NCI-H1105 treated with DMSO at 0.1 percent for 48 hours (cell line): ENCODE data around the gene TUBB2B.

Source experiments
- DNase-seq: peaks from one replicate; lab custom pipeline; 2025; lab: John Stamatoyannopoulos, UW

Gene TUBB2B

DNA sequence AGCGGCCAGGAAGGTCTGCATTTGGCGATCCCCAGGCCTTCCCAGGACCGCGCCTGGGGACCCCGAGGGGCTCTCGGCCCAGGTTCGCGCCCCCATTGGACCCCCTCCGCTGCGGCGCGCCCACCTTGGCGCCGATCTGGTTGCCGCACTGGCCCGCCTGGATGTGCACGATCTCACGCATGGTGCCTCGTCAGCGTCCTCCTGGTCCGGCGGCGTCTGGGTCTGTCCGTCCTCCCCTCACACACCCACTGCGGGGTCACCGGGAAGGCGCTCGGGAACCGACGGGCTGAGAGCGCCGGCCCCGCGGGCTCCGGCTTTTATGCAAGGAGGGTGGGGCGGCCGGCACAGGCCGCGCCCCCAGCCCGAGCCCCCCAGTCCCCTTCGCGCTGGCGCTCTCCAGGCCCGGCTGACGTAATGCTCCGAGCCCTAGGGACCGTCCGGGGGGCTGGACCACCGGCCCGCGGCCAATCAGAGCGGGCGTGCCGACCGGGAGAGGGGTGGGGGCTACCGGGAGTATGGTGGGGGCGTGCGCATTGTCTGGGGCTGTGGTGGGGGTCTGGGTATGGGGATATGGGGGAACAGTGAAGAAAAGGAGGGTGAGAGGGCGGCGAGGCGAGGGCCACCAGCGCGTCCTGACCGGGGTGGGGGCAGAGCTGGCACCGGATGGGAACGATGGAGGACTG is at the start of gene TUBB2B:
TSS of gene TUBB2B (minus strand) at position 291 of the 683 bp plus-strand sequence. CDS start at position 181, 110 bp downstream.
- peak; percentile 96 for DNase-seq

- no peak for DNase-seq
Measured at GRCh38 chr6:3277251-3277650, 49.8 kb upstream of the TUBB2B start.

- DNase-seq: no peak
Measured at GRCh38 chr6:3276174-3277167, 49.0 kb upstream of the TUBB2B start.

DNA sequence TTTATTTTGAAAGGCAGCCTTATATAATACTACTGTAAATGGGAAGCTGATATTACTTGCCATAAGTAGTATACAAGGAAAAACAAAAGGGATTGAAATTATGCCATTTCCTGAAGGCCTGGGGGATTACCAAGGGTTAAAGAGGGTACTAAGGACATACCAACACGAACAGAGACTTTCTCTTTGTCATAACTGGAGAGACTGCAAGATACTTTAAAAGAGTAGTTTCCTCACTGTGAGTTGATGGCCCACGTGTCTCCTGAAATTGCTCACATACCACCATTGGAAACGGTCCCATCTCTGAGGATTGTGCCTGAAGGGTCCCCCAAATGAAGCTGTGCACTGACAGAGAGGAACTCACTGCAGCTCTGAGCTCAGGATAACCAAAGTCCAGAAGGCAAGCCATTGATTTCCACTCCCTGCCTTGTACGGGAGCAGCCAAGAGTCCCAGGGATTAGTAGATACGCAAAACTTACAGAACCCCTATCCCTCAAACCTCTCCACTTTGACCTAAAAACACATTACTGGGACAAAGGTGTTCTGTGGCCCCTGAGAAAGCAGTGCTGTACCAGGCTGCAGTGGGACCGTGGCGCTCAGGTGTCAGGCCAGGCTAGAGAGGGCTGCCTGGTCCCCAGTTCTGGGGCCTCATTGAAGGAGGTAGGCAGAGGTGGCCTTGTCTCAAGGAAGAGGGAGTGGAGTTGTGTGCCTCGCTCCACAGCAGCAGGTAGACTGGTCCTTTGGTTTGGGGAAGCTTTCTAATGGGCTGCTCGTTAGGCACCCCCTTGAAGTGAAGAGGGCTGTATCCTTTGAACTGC is 46.5 kb upstream of the TUBB2B start:
- DNase-seq: no peak

DNA sequence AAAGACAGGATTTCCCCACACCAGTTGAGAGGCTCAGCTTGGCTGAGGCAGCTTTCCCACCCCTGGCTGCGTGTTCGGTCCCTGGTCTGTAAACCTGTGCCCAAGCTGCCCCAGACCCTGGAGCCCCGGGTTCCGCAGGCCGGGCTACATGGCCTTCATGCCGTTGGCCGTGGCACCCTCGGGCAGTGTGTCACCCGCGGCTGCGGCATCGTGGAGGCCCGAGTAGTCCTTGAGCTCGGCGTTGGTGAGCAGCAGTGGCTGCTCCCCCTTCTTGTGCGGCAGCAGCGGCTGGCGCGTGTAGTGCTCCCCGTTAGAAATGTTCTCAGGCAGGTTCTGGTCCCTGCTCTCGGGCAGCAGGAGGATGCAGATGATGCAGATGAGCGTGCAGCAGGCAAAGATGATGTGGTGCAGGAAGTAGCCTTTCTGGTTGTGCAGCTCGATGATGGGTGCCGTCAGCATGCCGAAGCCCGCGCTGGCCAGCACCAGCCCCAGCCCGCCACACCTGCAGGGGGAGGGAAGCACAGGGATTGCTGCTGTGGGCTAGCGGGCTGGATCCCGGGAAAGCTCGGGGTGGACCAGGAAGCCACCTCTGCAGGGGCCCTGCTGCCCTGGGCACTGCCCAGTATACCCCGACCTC is 45.6 kb upstream of the TUBB2B start:
- no peak for DNase-seq

DNA sequence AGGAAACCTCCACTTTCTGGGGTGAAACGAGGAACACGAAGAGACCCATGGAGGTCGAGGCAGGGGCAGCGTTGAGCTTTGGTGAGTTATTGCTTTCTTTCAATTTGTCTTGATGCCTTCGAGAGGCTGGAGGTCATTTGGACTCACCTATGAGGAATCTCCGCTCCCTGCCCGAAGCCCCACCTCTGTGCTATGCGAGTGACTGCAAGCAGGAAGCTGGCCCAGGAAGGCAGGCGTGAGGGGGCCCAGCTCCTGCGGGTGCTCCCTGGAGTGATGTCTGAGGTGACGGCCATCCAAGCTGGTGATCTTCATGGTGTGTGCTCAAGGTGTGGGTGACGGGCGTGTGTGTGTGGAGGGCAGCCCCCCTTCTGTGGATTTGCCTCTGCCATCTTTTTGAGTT is 44.3 kb upstream of the TUBB2B start:
- DNase-seq: no peak

GRCh38 chr6:3270258-3270657 is 42.8 kb upstream of the TUBB2B start:
- DNase-seq: no peak

DNA sequence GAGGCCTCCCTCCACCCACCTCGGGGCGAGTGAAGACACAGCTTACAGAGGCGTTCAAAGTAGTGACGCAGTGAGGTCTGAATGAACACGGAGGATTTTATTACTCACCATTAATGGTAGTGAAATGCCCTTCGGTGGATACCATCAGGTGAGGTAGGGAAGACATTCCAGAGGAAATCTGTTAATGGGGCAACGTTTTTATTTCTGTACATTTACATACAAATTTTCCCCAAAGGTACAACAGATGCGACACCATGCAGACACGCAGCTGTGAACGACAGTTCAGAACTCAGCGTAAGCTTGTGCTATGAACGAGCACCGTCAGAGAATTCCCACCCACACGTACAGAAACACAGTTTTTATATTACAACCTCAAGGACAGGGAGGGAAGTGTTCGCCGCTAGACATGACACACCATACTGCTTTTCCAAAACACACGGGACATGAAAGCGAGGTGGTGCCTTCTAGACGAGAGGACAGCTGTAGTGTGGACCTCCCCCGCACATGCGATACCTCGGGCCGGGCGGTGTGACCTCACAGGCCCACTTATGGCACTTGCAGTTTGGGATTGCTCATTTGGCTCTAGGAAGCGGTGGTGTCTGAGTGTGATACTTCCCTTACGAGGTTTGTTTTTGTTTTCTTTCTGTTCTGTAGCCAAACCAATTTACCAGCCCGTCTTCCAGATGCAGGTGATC is 42.0 kb upstream of the TUBB2B start:
- DNase-seq: no peak

- DNase-seq: no peak
Measured at GRCh38 chr6:3268680-3269079, 41.2 kb upstream of the TUBB2B start.

GRCh38 chr6:3267162-3267561 is 39.7 kb upstream of the TUBB2B start:
- no peak for DNase-seq

DNA sequence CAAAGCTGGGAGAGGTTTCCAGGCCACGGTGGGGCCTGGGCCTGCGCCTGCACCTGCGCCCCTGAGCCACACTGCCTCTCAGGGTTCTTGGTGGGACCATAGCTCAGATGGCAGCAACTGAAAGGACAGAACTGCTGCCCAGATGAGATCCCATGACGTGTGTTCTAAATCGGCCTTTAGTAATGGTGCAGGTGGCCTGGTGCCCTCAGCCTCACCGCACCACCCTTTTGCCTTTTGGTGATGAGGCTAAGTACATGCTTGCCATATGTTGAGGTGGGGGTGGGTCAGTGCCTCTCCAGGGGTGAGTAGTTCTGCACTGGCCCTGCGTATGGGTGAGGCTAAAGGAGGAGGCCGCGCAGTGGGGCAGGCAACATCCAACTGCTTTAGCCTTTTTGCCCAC is 38.7 kb upstream of the TUBB2B start:
- no peak for DNase-seq

- no peak for DNase-seq
Measured at GRCh38 chr6:3265671-3266070, 38.2 kb upstream of the TUBB2B start.

DNA sequence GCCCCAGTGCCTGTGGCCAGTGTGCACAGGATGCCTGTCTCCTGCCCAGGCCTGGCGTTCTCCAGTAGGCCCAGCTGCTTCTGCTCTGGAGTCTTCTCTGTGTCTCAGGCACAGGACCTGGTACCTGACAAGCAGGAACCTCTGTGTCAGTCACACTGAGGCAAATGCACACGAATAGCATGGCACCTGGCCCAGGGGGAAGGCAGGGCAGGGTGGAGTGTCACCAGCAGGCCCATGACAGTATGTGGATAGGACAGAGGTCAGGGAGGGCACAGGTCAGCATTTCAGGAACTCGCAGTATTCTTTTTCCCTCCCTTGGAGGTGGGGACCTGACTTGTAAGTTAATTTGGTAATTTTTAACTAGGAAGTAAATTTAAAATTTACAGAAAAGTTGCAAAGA is 36.9 kb upstream of the TUBB2B start:
- no peak for DNase-seq

DNA sequence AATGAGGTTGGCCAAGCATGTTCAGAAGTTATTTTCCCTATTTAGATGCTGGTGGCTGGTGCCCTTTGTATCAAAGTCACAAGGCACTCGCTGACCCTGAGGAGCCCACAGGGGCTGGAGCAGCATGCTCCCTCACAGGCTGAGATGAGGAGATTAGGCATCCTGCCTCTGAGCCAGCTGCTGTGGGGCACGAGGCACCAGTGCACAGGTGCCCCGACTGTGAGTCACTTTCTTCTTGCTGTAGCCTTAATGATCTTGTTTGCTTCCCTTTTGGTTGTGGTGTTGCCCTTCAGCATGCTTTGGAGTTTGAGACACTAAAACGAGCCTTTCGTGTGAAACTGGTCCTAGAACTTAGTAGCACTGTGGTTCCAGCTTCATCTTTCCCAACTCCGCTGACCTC is 35.6 kb upstream of the TUBB2B start:
- DNase-seq: no peak

- DNase-seq: no peak
Measured at GRCh38 chr6:3261921-3262320, 34.5 kb upstream of the TUBB2B start.

- DNase-seq: no peak
Measured at GRCh38 chr6:3261518-3261820, 34.0 kb upstream of the TUBB2B start.

- DNase-seq: no peak
Measured at GRCh38 chr6:3260772-3261517, 33.5 kb upstream of the TUBB2B start.

GRCh38 chr6:3260296-3260695 is 32.8 kb upstream of the TUBB2B start:
- DNase-seq: no peak

- peak; percentile 29 for DNase-seq
Measured at GRCh38 chr6:3259491-3259958, 32.1 kb upstream of the TUBB2B start.

- peak; percentile 81 for DNase-seq
Measured at GRCh38 chr6:3258720-3259490, 31.5 kb upstream of the TUBB2B start, which contains the start of gene PSMG4. PSMG4 (plus strand) TSS chr6:3258947; CDS start chr6:3259023, 76 bp downstream.
